Measurements from ENCODE around the gene CHP2. TPM values are rescaled to one million over a fixed set of nuclear protein-coding genes. Genes with fewer than 3 reads are reported as not detected.

The CHP2 gene
- total RNA-seq, 1 experiment from 2014 or later = 1.4 TPM

DNA sequence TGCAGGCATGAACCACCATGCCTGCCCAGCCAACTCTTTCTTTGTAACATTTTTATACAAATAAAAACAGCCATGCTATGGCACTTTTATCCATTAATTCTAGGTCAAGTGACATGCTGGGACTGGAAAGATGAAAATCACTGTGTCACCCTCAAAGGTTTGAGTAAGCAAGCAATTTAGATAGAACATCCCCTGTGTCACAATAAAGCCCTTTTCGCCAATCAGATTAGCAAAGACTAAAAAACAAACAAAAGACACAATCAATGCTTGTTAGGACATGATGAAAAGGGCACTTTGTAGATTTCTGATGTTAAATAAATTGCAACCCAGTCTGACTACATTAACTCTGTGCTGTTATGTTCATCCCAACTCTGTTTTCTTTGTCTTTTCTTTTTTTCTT is 26.4 kb downstream of the CHP2 start:
- no peak overlapping the region for H2AK5ac ChIP-seq (ENCODE audit: insufficient read length, low read length)
- H3K4ac ChIP-seq (ENCODE audit: low read depth, low read length) = no peak overlapping the region
- H3K23me2 ChIP-seq (ENCODE audit: insufficient read length, low read depth, low read length, poor library complexity, severe bottlenecking) = no peaks in the 10 kb centered on the region
- no peak overlapping the region for H3K14ac ChIP-seq (ENCODE audit: insufficient read depth, low read length)
- H3K56ac ChIP-seq (ENCODE audit: insufficient read length, low read depth, low read length) = no peak overlapping the region
- no peak overlapping the region for H2BK120ac ChIP-seq (ENCODE audit: low read depth, low read length, poor library complexity, severe bottlenecking)
- Mint-ChIP-seq H3K27ac (no peak overlapping the region), H3K9me3 (peaks cover 3% of the 10 kb centered on the region in 2 experiments; a peak in 3 of 5 replicates), H3K4me1 (peaks cover 23 to 26% of the 10 kb centered on the region in 2 experiments), H3K4me3 (no peak overlapping the region), H3K27me3 (ENCODE audit: low read depth) (peaks cover 3% of the 10 kb centered on the region; the same call in 1 of the 2 replicates), H3K36me3 (ENCODE audit: insufficient read depth in 1 of 3, low read depth in 3 of 3) (peaks cover 0 to 12% (median 2%) of the 10 kb centered on the region in 3 experiments; a peak in 2 of 7 replicates)
- no peaks in the 10 kb centered on the region for H3K9me3 ChIP-seq (ENCODE audit: control insufficient read depth, low read depth, low read length)
- no peaks in the 10 kb centered on the region for H3K79me2 ChIP-seq (ENCODE audit: insufficient read depth, low read length)
- H3K9ac ChIP-seq (ENCODE audit: extremely low read depth, insufficient read length, low read length) = no peak overlapping the region
- H3K4me1 ChIP-seq (ENCODE audit: insufficient read depth, low read length) = peaks cover 2% of the 10 kb centered on the region; the same call in 1 of the 2 replicates
- no peak overlapping the region for H2BK15ac ChIP-seq (ENCODE audit: low read depth, low read length)
- no peak overlapping the region for H3K27ac ChIP-seq (ENCODE audit: insufficient read length, low read depth, low read length)
- no peak overlapping the region for H2AFZ ChIP-seq (ENCODE audit: low read length)
- H3T11ph ChIP-seq (ENCODE audit: low read length) = no peak overlapping the region
- no CpG with 5 or more reads among the region's 1 CpG for WGBS (ENCODE audit: extremely low coverage, insufficient read length, low lambda C conversion rate)
- no peaks in the 10 kb centered on the region for H3K79me1 ChIP-seq (ENCODE audit: insufficient read depth, low read depth, low read length, poor library complexity, severe bottlenecking)
- H4K8ac ChIP-seq (replicated peaks; ENCODE audit: insufficient read length, low read depth, low read length) = no peak overlapping the region
- H2BK20ac ChIP-seq (ENCODE audit: low read depth, low read length, poor library complexity, severe bottlenecking) = no peak overlapping the region
- no peak overlapping the region for H3K18ac ChIP-seq (ENCODE audit: insufficient read length, low read depth, low read length)
- no peak overlapping the region for H3K4me2 ChIP-seq (ENCODE audit: insufficient read depth, insufficient read length, low read length)
- H2BK5ac ChIP-seq (ENCODE audit: insufficient read length, low read length) = no peak overlapping the region
- TF ChIP-seq, protein P1, sequence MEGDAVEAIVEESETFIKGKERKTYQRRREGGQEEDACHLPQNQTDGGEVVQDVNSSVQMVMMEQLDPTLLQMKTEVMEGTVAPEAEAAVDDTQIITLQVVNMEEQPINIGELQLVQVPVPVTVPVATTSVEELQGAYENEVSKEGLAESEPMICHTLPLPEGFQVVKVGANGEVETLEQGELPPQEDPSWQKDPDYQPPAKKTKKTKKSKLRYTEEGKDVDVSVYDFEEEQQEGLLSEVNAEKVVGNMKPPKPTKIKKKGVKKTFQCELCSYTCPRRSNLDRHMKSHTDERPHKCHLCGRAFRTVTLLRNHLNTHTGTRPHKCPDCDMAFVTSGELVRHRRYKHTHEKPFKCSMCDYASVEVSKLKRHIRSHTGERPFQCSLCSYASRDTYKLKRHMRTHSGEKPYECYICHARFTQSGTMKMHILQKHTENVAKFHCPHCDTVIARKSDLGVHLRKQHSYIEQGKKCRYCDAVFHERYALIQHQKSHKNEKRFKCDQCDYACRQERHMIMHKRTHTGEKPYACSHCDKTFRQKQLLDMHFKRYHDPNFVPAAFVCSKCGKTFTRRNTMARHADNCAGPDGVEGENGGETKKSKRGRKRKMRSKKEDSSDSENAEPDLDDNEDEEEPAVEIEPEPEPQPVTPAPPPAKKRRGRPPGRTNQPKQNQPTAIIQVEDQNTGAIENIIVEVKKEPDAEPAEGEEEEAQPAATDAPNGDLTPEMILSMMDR (conservative IDR thresholded peaks at IDR 0.05) = no peak
- no peaks in the 10 kb centered on the region for H4K20me1 ChIP-seq (ENCODE audit: control insufficient read depth, insufficient read depth, insufficient read length)
- DNase-seq = no peak
- no peak overlapping the region for H2BK12ac ChIP-seq (ENCODE audit: insufficient read length, low read depth, low read length)
- H4K5ac ChIP-seq (ENCODE audit: insufficient read length, low read depth, low read length) = no peak overlapping the region
- H4K91ac ChIP-seq (ENCODE audit: insufficient read length, low read depth, low read length) = no peak overlapping the region
- no peak overlapping the region for H3K23ac ChIP-seq (ENCODE audit: insufficient read length, low read depth, low read length)
- no peaks in the 10 kb centered on the region for H3K27me3 ChIP-seq (ENCODE audit: insufficient read depth, low read length)
